GM19395 (cell line): Measurements from ENCODE around the gene MAP3K14.
"Not testable (repeated sequence)": the region's sequence is repeated elsewhere in the genome, so short reads cannot be mapped to it uniquely, and the experiment has no call there.

Experiments
- ATAC-seq: cut with Tn5 transposase; IDR thresholded peaks from one replicate; pipeline ENCODE4 v1.9.1; 2021; ENCODE audit warnings: mild to moderate bottlenecking, moderate library complexity; ENCODE audit not compliant: unreplicated experiment

MAP3K14 gene

GRCh38 chr17:45302220-45302619, 14.6 kb downstream of the MAP3K14 start:
- not testable (repeated sequence) for ATAC-seq

- no peak for ATAC-seq
These were observed 15.1 kb downstream of the MAP3K14 start for GRCh38 chr17:45301674-45302073.

GRCh38 chr17:45300060-45300751, 16.6 kb downstream of the MAP3K14 start:
- no peak for ATAC-seq

GRCh38 chr17:45299361-45299760, 17.5 kb downstream of the MAP3K14 start:
- no peak for ATAC-seq

- ATAC-seq = no peak
These were observed 18.1 kb downstream of the MAP3K14 start for GRCh38 chr17:45298546-45299285.

- ATAC-seq = no peak
These were observed 20.0 kb downstream of the MAP3K14 start for GRCh38 chr17:45296833-45297124.

GRCh38 chr17:45296003-45296832, 20.6 kb downstream of the MAP3K14 start:
- no peak for ATAC-seq

GRCh38 chr17:45294506-45294905, 22.3 kb downstream of the MAP3K14 start:
- ATAC-seq = no peak

- ATAC-seq = no peak
These were observed 23.2 kb downstream of the MAP3K14 start for GRCh38 chr17:45293413-45294211.

- ATAC-seq = no peak
These were observed 24.0 kb downstream of the MAP3K14 start for GRCh38 chr17:45292696-45293412.

- no peak for ATAC-seq
These were observed 25.5 kb downstream of the MAP3K14 start for GRCh38 chr17:45291171-45291805.

GRCh38 chr17:45290269-45290765, 26.5 kb downstream of the MAP3K14 start:
- ATAC-seq = no peak

GRCh38 chr17:45289301-45290268, 27.2 kb downstream of the MAP3K14 start:
- no peak for ATAC-seq

- no peak for ATAC-seq
These were observed 28.0 kb downstream of the MAP3K14 start for GRCh38 chr17:45288825-45289224.

GRCh38 chr17:45287526-45288500, 29.0 kb downstream of the MAP3K14 start:
- no peak for ATAC-seq

- ATAC-seq = no peak
These were observed 30.5 kb downstream of the MAP3K14 start for GRCh38 chr17:45286286-45286685.
